GM12874 (cell line): ENCODE measurements around the gene MZF1.
A peak's percentile ranks its signal among the peaks of the same experiment; 100 is the strongest.

ENCODE experiments used
- TF ChIP-seq, protein P1 (sequence below): IDR thresholded peaks from 2 replicates; pipeline ENCODE4 v1.5.1; 2011; ENCODE audit warnings: low read depth, mild to moderate bottlenecking, control low read depth, low read length, moderate library complexity; ENCODE audit not compliant: insufficient read depth

Gene MZF1

DNA sequence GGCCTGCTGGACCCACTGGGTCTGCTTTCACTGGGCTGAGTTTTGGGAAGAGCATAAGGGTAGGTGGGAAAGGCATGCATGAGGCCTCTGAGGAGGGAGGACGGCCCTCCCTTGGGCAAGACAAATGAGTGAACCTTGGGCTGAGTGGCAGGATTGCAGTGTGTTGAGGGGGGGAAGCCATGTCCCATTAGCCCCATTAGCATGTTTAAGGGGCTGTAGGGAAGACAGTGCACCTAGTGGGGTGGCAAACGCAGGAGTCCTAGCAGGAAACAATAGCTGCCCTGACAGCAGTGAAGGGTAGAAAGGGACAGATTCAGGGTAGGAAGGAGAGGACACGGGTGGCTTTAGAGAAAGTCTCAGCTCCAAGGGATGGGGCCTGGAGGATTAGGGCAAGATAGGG is 50.4 kb downstream of the MZF1 start:
- TF ChIP-seq, protein P1, sequence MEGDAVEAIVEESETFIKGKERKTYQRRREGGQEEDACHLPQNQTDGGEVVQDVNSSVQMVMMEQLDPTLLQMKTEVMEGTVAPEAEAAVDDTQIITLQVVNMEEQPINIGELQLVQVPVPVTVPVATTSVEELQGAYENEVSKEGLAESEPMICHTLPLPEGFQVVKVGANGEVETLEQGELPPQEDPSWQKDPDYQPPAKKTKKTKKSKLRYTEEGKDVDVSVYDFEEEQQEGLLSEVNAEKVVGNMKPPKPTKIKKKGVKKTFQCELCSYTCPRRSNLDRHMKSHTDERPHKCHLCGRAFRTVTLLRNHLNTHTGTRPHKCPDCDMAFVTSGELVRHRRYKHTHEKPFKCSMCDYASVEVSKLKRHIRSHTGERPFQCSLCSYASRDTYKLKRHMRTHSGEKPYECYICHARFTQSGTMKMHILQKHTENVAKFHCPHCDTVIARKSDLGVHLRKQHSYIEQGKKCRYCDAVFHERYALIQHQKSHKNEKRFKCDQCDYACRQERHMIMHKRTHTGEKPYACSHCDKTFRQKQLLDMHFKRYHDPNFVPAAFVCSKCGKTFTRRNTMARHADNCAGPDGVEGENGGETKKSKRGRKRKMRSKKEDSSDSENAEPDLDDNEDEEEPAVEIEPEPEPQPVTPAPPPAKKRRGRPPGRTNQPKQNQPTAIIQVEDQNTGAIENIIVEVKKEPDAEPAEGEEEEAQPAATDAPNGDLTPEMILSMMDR = no peak

DNA sequence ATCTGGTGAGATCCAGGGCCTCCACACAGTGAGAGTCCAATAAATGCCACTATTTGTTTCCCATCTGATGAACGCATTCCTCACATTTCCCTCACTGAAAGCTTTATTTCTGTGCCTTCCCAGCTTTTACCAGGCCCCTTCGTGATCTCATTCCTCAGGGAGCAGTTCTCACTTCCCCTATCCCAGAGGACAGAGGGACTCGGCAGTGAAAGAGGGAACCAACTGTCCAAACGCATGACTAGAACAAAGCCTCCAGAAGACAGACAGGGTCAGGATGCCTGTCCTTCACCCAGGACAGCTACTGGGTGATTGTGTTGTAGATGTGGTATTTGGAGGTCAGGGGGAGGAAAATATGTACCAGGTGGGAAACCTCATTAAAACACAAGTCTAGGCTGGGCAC is 51.5 kb downstream of the MZF1 start:
- TF ChIP-seq, protein P1 = no peak

DNA sequence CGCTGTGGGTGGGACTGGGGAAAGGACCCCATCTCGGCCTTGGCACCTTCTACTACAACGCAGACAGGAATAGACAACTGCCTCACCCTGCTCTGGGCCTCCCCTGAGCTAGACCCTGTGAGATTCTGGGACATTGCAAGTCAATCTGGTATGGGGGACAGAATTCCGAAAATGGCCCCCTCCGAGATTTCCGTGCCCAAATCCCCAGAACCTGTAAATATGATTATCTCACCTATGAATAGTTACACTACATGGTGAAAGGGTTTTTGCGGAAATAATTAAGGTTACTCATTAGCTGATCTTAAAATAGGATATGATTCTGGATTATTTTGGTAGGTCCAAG is 52.9 kb downstream of the MZF1 start:
- TF ChIP-seq, protein P1 = no peak

DNA sequence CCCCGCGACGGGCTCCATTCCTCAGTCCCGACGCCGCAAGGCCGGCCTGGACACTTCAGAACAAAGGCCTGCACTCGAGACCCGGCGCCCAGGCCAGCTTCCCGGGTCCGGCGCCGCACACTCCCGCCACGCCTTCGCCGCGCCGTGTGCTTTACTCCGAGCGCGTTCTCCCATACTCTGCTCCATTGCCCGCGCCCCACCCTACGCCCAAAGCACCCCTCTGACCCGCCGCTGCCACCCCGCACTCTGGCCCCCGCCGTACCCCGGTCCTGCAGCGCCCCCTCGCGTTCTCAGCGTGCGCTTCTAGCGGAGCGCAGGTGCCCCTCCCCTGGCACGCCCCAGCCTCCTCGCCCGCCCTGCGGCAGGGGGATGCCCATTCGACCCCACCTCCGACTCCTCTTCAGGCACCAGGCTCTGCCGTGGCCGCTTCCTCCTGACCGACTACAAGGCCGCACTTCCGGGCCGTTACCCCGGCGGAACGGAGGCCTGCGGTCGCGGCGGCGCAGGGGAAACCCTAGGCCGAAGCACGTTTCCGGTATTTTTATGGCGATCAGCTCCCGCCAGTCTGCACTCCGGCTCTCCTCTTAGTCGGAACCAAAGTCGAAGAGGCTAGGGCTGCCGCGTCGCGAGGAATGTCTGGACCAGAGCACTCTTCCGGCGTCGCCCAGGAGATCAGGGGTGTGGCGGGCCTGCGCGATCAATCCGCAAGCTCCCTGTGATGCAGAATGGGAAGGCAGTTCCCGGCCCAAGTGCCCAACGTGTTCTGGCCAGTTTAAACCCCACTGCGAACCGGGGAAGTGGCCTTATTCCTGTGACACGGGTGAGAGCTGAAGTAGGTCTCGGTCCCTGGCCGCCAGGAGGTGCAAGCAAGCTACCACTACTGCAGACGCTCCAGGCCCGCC is 53.5 kb downstream of the MZF1 start, which contains the start of gene ZBTB45:
Gene ZBTB45, minus strand, starts transcription at position 456 of the 902 bp plus-strand sequence. CDS start 2,137 bp downstream, outside the sequence.
- TF ChIP-seq, protein P1 = peak; percentile 95

DNA sequence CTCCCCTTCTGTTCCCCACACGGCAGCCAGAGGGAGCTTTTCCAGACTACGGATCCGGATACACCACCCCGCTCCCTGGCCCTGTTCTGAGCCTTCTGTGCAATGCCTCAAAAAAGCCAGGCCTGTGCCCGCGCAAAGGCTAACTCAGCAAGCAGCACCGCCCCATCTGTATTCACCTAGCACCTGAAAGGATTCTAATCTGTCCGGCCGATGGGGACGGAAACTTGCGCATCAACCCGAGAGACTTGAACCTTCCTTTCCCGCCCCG is 54.1 kb downstream of the MZF1 start:
- TF ChIP-seq, protein P1 = peak; percentile 49; the same call in 1 of the 2 replicates

DNA sequence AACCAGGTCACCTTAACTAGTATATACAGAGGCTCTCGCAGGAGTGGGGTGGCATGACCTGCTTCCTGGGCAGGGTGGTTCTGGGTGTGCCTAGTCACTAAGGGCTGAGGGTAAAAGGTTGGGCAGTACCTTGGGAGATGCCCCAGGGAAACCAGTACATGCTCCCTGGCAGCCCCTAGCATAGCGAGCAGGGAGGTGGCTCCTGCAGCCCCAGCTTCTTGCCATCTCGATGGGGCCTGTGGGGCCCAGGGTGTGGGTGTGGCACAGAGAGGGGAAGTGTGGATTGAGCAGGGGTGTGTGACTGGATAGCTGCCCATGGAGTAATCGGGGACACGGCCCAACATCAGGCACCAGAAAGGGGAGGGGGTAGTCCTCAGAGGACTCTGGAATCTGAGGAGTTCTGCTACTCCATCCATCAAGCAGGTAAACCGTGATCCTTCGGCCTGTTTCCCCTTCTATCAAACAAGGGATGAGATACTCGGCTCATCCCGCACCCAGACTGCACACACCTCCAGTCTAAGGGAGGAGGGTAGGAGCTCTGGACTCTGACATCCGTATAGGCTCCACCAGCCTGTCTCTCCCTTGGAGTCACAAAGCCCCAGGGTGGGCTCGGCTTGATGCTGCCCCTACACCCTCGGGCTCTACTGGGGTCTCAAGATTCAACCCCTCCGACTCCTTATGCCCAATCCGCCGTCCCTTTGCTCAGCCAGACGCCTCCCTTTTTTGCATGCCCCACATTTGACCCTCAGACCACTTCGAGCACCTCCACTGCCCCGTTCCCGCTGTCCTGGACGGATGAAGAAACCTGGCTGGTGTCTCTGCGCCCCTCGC is 54.7 kb downstream of the MZF1 start:
- TF ChIP-seq, protein P1 = no peak
